LNCAP (cell line): ENCODE measurements around the gene NUDT4.

Source experiments
- CTCF ChIP-seq: fragments of 450-650 bp; IDR thresholded peaks from 2 replicates; pipeline ENCODE4 v1.5.1; 2017; ENCODE audit warnings: mild to moderate bottlenecking

Gene NUDT4

GRCh38 chr12:93358821-93359220, 18.9 kb upstream of the NUDT4 start:
- no peak for TF ChIP-seq CTCF

- no peak for TF ChIP-seq CTCF
Observed at GRCh38 chr12:93360688-93361087, 17.0 kb upstream of the NUDT4 start.

GRCh38 chr12:93361151-93361919, 16.4 kb upstream of the NUDT4 start:
- no peak for TF ChIP-seq CTCF

- no peak for TF ChIP-seq CTCF
Observed at GRCh38 chr12:93363841-93364297, 13.9 kb upstream of the NUDT4 start.

GRCh38 chr12:93365616-93366405, 11.9 kb upstream of the NUDT4 start:
- TF ChIP-seq CTCF = no peak

- TF ChIP-seq CTCF = no peak
Observed at GRCh38 chr12:93366422-93366821, 11.3 kb upstream of the NUDT4 start.

- TF ChIP-seq CTCF = no peak
Observed at GRCh38 chr12:93368766-93369165, 9.0 kb upstream of the NUDT4 start.
